Thyroid gland (tissue), 4 donors: ENCODE measurements around the gene STK24.

ENCODE experiments used
- CTCF ChIP-seq, 6 experiments: fragments of 200-600 bp in 3 of 6; fragments of 450-650 bp in 3 of 6; sonication (generic) in 3 of 6; IDR thresholded peaks; one replicate each; pipeline ENCODE4 v1.5.1; 2016 to 2019; ENCODE audit warnings: antibody characterized with exemption in 6 of 6, mild to moderate bottlenecking in 2 of 6, inconsistent platforms in 1 of 6, moderate library complexity in 1 of 6
- POLR2A ChIP-seq, 2 donors: fragments of 450-650 bp; IDR thresholded peaks; one replicate each; pipeline ENCODE4 v1.6.1; 2017; ENCODE audit warnings: antibody characterized with exemption in 2 of 2, mild to moderate bottlenecking in 2 of 2, moderate library complexity in 1 of 2

- TF ChIP-seq POLR2A (IDR thresholded peaks at IDR 0.05) (no peak), CTCF (IDR thresholded peaks at IDR 0.05) (no peak)
These were observed 49.4 kb downstream of the STK24 start for GRCh38 chr13:98527526-98527925.
